Amniotic stem cell (primary cell): ENCODE results near the gene MYH2.

Experiments used
- DNase-seq: peaks from one replicate; lab custom pipeline; 2025; lab: John Stamatoyannopoulos, UW

The MYH2 gene

DNA sequence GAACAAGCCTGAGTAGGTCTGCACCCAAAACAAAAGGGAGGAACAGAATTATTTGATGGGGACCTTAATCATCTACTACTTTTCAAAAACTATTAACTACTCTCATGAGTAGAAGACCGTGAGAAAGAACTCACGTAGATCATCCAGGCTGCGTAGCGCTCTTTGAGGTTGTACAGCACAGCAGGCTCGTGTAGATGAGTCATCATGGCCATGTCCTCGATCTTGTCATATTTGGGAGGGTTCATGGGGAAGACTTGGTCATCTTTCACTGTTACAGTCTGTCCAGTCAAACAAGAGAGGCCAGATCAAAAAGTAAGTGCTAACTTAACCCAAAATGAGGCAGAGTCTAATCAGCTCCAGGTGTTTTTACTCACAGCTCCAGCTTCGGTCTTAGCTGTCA, 33.4 kb downstream of the MYH2 start:
- no peak for DNase-seq

DNA sequence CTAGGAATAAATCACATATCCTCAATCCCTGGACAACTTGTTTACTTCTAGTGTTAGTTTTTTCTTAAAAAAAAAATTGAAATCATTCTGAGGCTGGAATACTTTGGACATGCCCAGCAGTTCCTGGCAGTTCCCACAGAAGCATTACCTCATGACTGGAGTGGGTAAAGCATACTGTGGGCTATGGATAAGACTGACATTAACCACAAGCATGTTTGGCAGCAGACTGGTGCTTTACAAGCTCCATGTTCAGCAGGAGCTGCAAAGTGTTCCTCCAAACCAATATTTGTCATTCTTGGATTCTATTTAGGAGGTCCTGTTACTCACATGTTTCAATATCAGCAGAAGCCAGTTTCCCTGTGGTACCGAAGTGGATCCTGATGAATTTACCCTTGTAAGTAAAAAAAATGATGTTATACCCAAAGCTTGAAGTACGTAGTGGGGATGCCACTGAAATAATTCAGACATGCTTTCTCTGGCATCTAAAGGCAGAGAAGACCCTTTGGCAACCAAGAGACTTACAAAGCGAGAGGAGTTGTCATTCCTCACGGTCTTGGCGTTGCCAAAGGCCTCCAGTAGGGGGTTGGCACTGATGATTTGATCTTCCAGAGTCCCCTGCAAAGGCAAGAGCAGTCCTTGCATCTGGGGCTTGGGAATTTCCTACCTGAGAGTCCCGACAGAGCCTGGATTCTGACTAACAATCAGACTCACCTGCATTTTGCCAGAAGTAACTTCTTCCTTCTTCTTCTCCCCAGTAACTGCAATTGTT, 36.0 kb downstream of the MYH2 start:
- no peak for DNase-seq

- no peak for DNase-seq
Observed at GRCh38 chr17:10512856-10513255, 36.6 kb downstream of the MYH2 start.

- no peak for DNase-seq
Observed at GRCh38 chr17:10499950-10500349, 49.5 kb downstream of the MYH2 start.

DNA sequence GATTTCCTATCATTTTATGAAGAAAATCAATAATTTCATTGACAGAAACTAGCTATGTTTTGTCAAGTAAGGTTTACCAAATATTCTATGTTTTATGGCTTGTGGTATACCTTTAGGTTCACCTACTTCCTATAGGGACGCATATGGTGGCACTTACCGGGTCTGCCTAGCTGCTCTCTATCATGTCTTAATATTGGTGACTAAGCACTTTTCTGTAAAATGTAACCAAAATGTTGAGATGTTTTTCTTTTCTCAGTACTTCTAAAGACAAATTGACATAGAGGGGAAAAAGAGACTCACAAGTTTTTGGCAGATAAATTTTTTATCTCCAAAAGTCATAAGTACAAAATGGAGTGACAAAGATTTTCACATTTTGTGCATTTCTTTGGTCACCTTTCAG, 57.5 kb downstream of the MYH2 start:
- no peak for DNase-seq

DNA sequence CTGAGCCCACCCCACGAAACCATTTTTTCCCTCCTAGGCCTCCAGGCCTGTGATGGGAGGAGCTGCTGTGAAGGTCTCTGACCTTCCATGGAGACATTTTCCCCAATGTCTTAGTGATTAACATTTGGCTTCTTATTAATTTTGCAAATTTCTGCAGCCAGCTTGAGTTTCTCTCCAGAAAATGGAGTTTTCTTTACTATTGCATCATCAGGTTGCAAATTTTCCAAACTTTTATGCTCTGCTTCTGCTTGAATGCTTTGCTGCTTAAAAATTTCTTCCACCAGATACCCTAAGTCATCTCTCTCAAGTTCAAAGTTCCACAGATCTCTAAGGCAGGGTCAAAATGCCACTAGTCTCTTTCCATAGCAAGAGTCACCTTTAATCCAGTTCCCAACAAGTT, 67.2 kb downstream of the MYH2 start:
- no peak for DNase-seq

DNA sequence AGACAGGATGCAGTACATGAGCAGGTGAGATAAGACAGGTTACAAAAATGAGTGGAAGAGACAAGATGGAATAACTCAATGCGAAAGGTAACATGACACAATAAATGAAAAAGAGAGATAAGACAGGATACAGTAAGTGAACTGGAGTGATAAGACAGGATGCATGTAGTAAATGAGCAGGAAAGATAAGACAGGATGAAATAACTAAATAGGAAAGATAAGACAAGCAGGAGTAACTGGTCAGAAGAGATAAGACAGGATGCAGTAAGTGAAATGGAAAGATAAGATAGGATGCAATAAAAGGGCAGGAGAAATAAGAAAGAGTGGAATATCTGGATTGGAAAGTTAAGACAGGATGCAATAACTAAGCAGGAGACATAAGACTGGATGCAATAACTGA, 71.8 kb downstream of the MYH2 start:
- no peak for DNase-seq

DNA sequence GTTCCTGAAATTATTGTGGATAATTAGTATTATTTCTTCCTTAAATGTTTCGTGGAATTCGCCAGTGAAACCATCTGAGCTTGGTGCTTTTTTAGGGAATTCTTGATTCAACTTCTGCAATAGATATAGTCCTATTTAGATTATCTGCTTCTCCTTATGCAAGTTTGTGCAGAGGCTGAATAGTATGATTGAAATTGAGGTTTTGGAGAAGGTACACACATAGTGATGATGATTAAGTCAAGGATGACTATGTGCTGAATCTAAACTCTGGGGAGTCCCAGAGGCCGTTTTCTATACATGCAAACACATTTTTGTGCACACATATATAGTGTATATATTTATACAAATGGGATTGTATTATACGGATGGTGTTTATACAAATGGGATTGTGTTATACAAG, 74.9 kb downstream of the MYH2 start:
- no peak for DNase-seq

DNA sequence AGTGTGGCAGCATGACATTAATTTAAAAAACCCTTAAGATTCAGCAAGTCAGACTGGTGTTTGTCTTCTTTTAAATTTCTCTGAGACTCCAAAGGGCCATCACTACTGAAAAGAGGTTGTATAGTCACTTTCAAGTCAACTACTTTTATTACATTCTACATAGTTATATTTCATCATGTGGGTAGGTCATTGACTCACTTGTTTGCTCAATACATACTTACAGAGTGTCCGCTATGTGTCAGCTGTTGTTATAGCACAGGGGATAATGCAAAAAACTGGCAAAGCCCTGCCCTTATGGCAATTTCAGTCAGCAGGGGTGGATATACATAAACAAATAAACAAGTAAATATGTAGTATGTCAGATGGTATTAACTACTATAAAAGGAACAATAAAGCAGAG, 77.6 kb downstream of the MYH2 start:
- DNase-seq: no peak
